ENCODE data around the gene DPF1.

The DPF1 gene

GRCh38 chr19:38204096-38204495 lies 19.9 kb downstream of the DPF1 start:
- TF ChIP-seq, protein P1, sequence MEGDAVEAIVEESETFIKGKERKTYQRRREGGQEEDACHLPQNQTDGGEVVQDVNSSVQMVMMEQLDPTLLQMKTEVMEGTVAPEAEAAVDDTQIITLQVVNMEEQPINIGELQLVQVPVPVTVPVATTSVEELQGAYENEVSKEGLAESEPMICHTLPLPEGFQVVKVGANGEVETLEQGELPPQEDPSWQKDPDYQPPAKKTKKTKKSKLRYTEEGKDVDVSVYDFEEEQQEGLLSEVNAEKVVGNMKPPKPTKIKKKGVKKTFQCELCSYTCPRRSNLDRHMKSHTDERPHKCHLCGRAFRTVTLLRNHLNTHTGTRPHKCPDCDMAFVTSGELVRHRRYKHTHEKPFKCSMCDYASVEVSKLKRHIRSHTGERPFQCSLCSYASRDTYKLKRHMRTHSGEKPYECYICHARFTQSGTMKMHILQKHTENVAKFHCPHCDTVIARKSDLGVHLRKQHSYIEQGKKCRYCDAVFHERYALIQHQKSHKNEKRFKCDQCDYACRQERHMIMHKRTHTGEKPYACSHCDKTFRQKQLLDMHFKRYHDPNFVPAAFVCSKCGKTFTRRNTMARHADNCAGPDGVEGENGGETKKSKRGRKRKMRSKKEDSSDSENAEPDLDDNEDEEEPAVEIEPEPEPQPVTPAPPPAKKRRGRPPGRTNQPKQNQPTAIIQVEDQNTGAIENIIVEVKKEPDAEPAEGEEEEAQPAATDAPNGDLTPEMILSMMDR (IDR thresholded peaks at IDR 0.05; ENCODE audit: extremely low read depth, missing control alignments): no peak
- no peak for DNase-seq (ENCODE audit: low spot score)

DNA sequence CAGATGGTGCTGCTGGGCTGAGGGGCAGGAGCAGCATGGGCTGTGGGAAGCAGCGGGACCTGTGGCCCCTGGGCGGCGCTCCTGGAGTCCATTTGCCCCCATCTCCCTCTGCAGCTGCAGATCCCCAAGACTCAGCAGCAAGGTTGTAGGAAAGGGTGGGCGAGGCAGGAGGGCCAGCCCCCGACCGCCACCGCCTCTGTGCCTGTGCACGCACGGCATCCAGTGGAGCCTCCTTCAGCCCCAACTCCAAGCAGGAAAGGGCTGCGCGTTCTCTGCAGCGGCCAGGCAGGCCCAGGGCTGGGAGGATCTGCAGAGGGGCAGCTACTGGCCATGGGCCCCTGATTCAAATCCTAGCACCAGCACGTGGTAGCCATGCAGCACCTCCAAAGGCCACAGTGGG lies 20.8 kb downstream of the DPF1 start:
- no peak for DNase-seq (ENCODE audit: low spot score)
- TF ChIP-seq, protein P1 (IDR thresholded peaks at IDR 0.05; ENCODE audit: extremely low read depth, missing control alignments): no peak

- TF ChIP-seq, protein P1 (IDR thresholded peaks at IDR 0.05; ENCODE audit: extremely low read depth, missing control alignments): no peak
Measured at GRCh38 chr19:38202504-38202903, 21.5 kb downstream of the DPF1 start.

DNA sequence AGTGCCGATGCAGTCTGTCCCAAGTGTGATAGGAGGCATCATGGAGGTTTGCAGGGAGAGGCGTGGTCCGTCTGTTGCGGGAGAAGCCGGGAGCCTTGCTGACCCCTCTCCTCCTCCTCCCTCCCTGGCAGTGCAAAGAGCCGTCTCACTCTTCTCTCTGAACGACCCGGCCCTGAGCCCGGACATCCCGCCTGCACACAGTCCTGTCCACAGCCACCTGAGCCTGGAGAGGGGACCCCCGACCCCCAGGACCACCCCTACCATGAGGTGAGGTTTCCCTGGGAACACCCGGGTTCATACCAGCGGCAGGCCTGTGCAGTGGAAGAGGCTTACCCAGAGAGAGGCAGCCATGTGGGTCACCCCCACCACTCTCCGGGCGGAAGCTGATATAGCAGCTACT lies 22.3 kb downstream of the DPF1 start:
- TF ChIP-seq, protein P1 (IDR thresholded peaks at IDR 0.05; ENCODE audit: extremely low read depth, missing control alignments): no peak
- no peak for DNase-seq (ENCODE audit: low spot score)

More at GRCh38 chr19:38202504-38202903, 21.5 kb downstream of the DPF1 start:
- no peak for DNase-seq (ENCODE audit: low spot score)

- no peak for DNase-seq (ENCODE audit: low spot score)
- TF ChIP-seq, protein P1 (IDR thresholded peaks at IDR 0.05; ENCODE audit: extremely low read depth, missing control alignments): no peak
Measured at GRCh38 chr19:38199340-38199739, 24.7 kb downstream of the DPF1 start.

DNA sequence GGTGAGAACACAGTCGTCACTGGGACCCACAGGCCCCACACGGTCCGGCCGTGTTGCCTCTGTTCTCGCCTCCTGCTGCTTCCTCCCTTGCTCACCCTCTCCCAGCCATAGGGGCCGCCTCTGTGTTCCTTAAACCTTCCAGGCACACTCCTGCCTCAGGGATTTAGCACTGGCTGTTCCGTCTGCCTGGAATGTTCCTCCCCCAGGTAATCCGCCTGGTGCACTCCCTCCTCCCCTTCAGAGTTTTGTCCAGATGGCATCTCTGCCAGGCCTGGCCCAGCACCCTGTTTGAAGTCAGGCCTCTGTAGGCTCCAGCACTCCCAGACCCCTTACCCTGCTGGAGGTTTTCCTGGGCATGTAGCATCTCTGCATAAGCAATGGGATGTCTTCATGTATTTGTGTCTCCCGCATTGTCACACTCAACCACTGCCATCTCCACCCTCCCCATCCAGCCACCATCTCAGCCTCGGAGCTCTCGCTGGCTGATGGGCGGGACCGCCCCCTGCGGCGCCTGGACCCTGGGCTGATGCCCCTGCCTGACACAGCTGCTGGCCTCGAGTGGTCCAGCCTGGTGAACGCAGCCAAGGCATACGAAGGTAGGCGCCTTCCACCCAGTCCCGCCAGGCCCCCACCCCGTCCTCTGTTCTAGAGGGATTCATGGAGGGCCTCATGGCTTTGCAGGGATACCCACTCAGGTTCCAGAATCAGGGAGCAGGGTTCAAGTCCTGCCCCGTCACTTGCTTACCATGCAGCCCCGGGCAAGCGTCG lies 25.9 kb downstream of the DPF1 start:
- TF ChIP-seq, protein P1 (IDR thresholded peaks at IDR 0.05; ENCODE audit: extremely low read depth, missing control alignments): no peak
- DNase-seq (ENCODE audit: low spot score): no peak

DNA sequence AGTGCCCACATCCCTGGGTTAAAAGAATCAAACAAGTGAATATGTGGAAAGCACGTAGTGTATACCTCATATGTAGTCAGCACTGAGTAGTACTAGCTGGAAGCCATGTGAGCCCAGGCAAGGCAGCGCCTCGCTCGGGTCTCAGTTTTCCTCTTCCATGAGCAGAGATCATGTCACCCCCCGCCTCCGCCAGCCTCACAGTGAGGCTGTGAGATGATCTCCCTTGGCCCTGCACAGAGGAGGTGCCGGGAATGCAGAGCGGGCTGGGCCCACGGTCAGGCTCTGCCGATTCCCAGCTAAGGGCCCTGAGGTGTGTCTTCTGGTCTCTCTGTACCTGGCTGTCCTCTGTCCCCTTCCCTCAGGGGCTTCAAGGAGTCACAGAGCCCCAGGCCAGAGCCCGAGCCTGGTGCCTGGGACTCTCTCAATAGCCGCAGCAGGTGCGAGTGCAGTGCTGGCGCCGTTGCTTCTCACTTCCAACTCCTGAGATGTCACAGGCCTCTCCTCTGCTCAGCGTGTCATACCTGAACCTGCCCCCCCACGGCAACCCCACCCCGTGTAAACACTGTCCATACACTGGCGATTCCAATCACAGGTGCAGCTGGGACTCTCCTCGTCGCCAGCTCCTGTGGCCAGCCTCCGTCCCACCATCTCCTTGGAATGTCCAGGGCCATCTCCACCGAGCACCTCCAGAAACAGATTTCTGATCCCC lies 26.9 kb downstream of the DPF1 start:
- DNase-seq (ENCODE audit: low spot score): no peak
- TF ChIP-seq, protein P1 (IDR thresholded peaks at IDR 0.05; ENCODE audit: extremely low read depth, missing control alignments): no peak

Measured in GM20000 (cell line).